GM18907 (cell line): ENCODE measurements around the gene GRM8.

Experiments used
- ATAC-seq: cut with Tn5 transposase; IDR thresholded peaks from one replicate; pipeline ENCODE4 v1.9.1; 2021; ENCODE audit warnings: mild to moderate bottlenecking, moderate library complexity; ENCODE audit not compliant: unreplicated experiment

Gene GRM8

GRCh38 chr7:126569402-126569801 lies 683.3 kb downstream of the GRM8 start:
- peak; percentile 49 for ATAC-seq

- peak; percentile 66 for ATAC-seq
Measured at GRCh38 chr7:126557271-126557670, 695.5 kb downstream of the GRM8 start.

- no peak for ATAC-seq
Measured at GRCh38 chr7:126541406-126541805, 711.3 kb downstream of the GRM8 start.

GRCh38 chr7:126535176-126535575 lies 717.6 kb downstream of the GRM8 start:
- ATAC-seq: no peak

- ATAC-seq: no peak
Measured at GRCh38 chr7:126533715-126534114, 719.0 kb downstream of the GRM8 start.

GRCh38 chr7:126529833-126530232 lies 722.9 kb downstream of the GRM8 start:
- no peak for ATAC-seq

- ATAC-seq: no peak
Measured at GRCh38 chr7:126529254-126529653, 723.5 kb downstream of the GRM8 start.

GRCh38 chr7:126525906-126526305 lies 726.8 kb downstream of the GRM8 start:
- no peak for ATAC-seq

- ATAC-seq: no peak
Measured at GRCh38 chr7:126524967-126525366, 727.8 kb downstream of the GRM8 start.

- no peak for ATAC-seq
Measured at GRCh38 chr7:126511046-126511445, 741.7 kb downstream of the GRM8 start.

GRCh38 chr7:126501617-126502016 lies 751.1 kb downstream of the GRM8 start:
- ATAC-seq: peak; percentile 54

- no peak for ATAC-seq
Measured at GRCh38 chr7:126499481-126499880, 753.3 kb downstream of the GRM8 start.

GRCh38 chr7:126495733-126496132 lies 757.0 kb downstream of the GRM8 start:
- no peak for ATAC-seq

GRCh38 chr7:126495001-126495400 lies 757.7 kb downstream of the GRM8 start:
- ATAC-seq: no peak

GRCh38 chr7:126493801-126494200 lies 758.9 kb downstream of the GRM8 start:
- peak; percentile 49 for ATAC-seq

- no peak for ATAC-seq
Measured at GRCh38 chr7:126489874-126490273, 762.9 kb downstream of the GRM8 start.

GRCh38 chr7:126487728-126488442 lies 764.9 kb downstream of the GRM8 start:
- ATAC-seq: no peak

- ATAC-seq: no peak
Measured at GRCh38 chr7:126486806-126487205, 765.9 kb downstream of the GRM8 start.

GRCh38 chr7:126485791-126486190 lies 767.0 kb downstream of the GRM8 start:
- ATAC-seq: no peak

- ATAC-seq: no peak
Measured at GRCh38 chr7:126483972-126484371, 768.8 kb downstream of the GRM8 start.

GRCh38 chr7:126472825-126473224 lies 779.9 kb downstream of the GRM8 start:
- no peak for ATAC-seq

GRCh38 chr7:126462405-126462804 lies 790.3 kb downstream of the GRM8 start:
- no peak for ATAC-seq

- ATAC-seq: no peak
Measured at GRCh38 chr7:126460664-126461063, 792.1 kb downstream of the GRM8 start.
